ENCODE results near the gene CEP120.

The CEP120 gene

GRCh38 chr5:123305751-123306150 lies 117.5 kb downstream of the CEP120 start:
- peaks cover 12% of the 10 kb centered on the region for H3K27me3 Mint-ChIP-seq
- no peaks in the 10 kb centered on the region for H3K36me3 Mint-ChIP-seq
- ATAC-seq, result no peak
- H3K4me3 Mint-ChIP-seq, result no peak overlapping the region
- H3K4me1 Mint-ChIP-seq, result no peaks in the 10 kb centered on the region
- no peaks in the 10 kb centered on the region for H3K9me3 Mint-ChIP-seq
- H3K27ac Mint-ChIP-seq, result no peak overlapping the region

DNA sequence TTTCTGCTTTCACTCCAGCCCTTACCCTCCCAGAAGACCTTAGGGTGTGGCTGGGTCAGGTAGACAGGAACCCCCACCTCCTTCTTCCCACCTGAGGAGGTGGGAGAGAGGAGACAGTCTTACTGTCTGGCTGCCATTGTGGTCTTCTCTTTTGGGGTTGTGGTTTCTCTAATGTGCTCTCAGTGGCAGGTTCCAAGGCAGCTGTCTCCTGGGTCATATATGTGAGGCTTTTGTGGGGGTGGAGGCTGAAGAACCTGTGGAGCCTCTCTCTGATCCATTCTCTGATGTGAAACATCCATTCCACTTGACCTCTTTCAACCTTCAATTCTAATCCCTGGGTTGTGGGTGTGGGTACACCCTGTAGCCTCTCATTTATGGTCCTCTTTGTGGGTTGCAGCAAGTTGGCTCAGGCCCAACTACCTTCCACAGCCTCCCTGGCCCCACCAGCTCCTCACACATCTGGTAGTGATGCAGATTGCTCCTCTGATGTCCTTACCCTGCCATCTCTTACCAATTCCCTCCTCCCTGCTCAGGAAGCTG lies 118.4 kb downstream of the CEP120 start:
- Mint-ChIP-seq H3K4me3 (no peak overlapping the region), H3K36me3 (no peaks in the 10 kb centered on the region), H3K9me3 (peaks cover 5% of the 10 kb centered on the region), H3K27me3 (peaks cover 18% of the 10 kb centered on the region), H3K4me1 (no peaks in the 10 kb centered on the region), H3K27ac (no peak overlapping the region)
- peak; percentile 13 for ATAC-seq

- peaks cover 26% of the 10 kb centered on the region for H3K27me3 Mint-ChIP-seq
- H3K4me3 Mint-ChIP-seq, result no peak overlapping the region
- ATAC-seq, result no peak
- H3K4me1 Mint-ChIP-seq, result no peaks in the 10 kb centered on the region
- no peaks in the 10 kb centered on the region for H3K36me3 Mint-ChIP-seq
- no peak overlapping the region for H3K27ac Mint-ChIP-seq
- peaks cover 10% of the 10 kb centered on the region for H3K9me3 Mint-ChIP-seq
Measured at GRCh38 chr5:123303802-123304201, 119.4 kb downstream of the CEP120 start.

DNA sequence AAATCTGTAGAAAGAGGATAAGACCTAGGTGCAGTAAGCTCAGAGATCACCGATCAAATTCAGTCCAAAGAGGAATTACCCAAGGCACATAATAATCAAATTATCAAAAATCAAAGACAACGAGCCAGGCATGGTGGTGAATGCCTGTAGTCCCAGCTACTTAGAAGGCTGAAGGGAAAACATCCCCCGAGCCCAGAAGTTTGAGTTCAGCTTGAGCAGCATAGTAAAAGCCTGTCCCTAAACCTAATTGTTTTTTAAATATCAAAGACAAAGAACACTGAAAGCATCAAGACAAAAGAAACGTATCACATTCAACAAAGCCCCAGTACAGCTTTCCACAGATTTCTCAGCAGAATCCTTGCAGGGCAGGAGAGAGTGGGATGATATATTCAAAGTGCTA lies 122.9 kb downstream of the CEP120 start:
- no peak for ATAC-seq
- H3K4me3 Mint-ChIP-seq, result no peak overlapping the region
- no peaks in the 10 kb centered on the region for H3K4me1 Mint-ChIP-seq
- no peak overlapping the region for H3K27ac Mint-ChIP-seq
- peaks cover 10% of the 10 kb centered on the region for H3K9me3 Mint-ChIP-seq
- H3K36me3 Mint-ChIP-seq, result no peaks in the 10 kb centered on the region
- H3K27me3 Mint-ChIP-seq, result peaks cover 26% of the 10 kb centered on the region

GRCh38 chr5:123299136-123299535 lies 124.1 kb downstream of the CEP120 start:
- no peak for ATAC-seq
- H3K27ac Mint-ChIP-seq, result no peak overlapping the region
- H3K36me3 Mint-ChIP-seq, result no peaks in the 10 kb centered on the region
- H3K9me3 Mint-ChIP-seq, result peaks cover 10% of the 10 kb centered on the region
- no peaks in the 10 kb centered on the region for H3K4me1 Mint-ChIP-seq
- no peak overlapping the region for H3K4me3 Mint-ChIP-seq
- peaks cover 26% of the 10 kb centered on the region for H3K27me3 Mint-ChIP-seq

GRCh38 chr5:123298335-123299030 lies 124.7 kb downstream of the CEP120 start:
- Mint-ChIP-seq H3K27ac (no peak overlapping the region), H3K4me3 (no peak overlapping the region), H3K27me3 (peaks cover 26% of the 10 kb centered on the region), H3K9me3 (peaks cover 10% of the 10 kb centered on the region), H3K36me3 (no peaks in the 10 kb centered on the region), H3K4me1 (no peaks in the 10 kb centered on the region)
- no peak for ATAC-seq

GRCh38 chr5:123297866-123298265 lies 125.3 kb downstream of the CEP120 start:
- Mint-ChIP-seq H3K4me1 (no peaks in the 10 kb centered on the region), H3K36me3 (no peaks in the 10 kb centered on the region), H3K27ac (no peak overlapping the region), H3K4me3 (no peak overlapping the region), H3K9me3 (peaks cover 10% of the 10 kb centered on the region), H3K27me3 (peaks cover 26% of the 10 kb centered on the region)
- no peak for ATAC-seq

GRCh38 chr5:123297198-123297831 lies 125.9 kb downstream of the CEP120 start:
- H3K27ac Mint-ChIP-seq, result no peak overlapping the region
- H3K4me3 Mint-ChIP-seq, result no peak overlapping the region
- no peaks in the 10 kb centered on the region for H3K36me3 Mint-ChIP-seq
- peaks cover 20% of the 10 kb centered on the region for H3K27me3 Mint-ChIP-seq
- no peak for ATAC-seq
- H3K4me1 Mint-ChIP-seq, result no peaks in the 10 kb centered on the region
- peaks cover 10% of the 10 kb centered on the region for H3K9me3 Mint-ChIP-seq

All from stimulated activated memory B cell treated with anti-CD40 and anti-IgM and Interleukin-4, amounts not matched to agents 10 μg/mL and 1 μg/mL and 100 μg/mL, for 72 hours (primary cell).